ENCODE measurements around the gene PRADC1. TPM values are rescaled to one million over a fixed set of nuclear protein-coding genes. Genes with fewer than 3 reads are reported as not detected.

Gene PRADC1
- total RNA-seq, 1 experiment from 2014 or later: 32.3 TPM

GRCh38 chr2:73235315-73236028 is 2.4 kb upstream of the PRADC1 start:
- DNase-seq (ENCODE audit: low read depth): no peak

- DNase-seq (ENCODE audit: low read depth): peak; percentile 89
Observed at GRCh38 chr2:73233932-73234832, 1.1 kb upstream of the PRADC1 start, which contains the start of gene CCT7. CCT7 (plus strand) TSS chr2:73234308; CDS start chr2:73234379, 71 bp downstream.

GRCh38 chr2:73232403-73233153 is 461 bp downstream of the PRADC1 start:
- peak; percentile 18 for DNase-seq (ENCODE audit: low read depth)

- DNase-seq (ENCODE audit: low read depth): no peak
Observed at GRCh38 chr2:73228631-73229030, 4.4 kb downstream of the PRADC1 start.

- DNase-seq (ENCODE audit: low read depth): no peak
Observed at GRCh38 chr2:73227086-73227485, 6.0 kb downstream of the PRADC1 start.

GRCh38 chr2:73225513-73226360 is 7.3 kb downstream of the PRADC1 start:
- no peak for DNase-seq (ENCODE audit: low read depth)

GRCh38 chr2:73223821-73224220 is 9.2 kb downstream of the PRADC1 start:
- DNase-seq (ENCODE audit: low read depth): no peak

- peak; percentile 70 for DNase-seq (ENCODE audit: low read depth)
Observed at GRCh38 chr2:73218298-73218697, 14.7 kb downstream of the PRADC1 start.

- no peak for DNase-seq (ENCODE audit: low read depth)
Observed at GRCh38 chr2:73217826-73218225, 15.2 kb downstream of the PRADC1 start.

GRCh38 chr2:73217160-73217559 is 15.9 kb downstream of the PRADC1 start:
- DNase-seq (ENCODE audit: low read depth): no peak

- no peak for DNase-seq (ENCODE audit: low read depth)
Observed at GRCh38 chr2:73215254-73215653, 17.8 kb downstream of the PRADC1 start.

- peak; percentile 76 for DNase-seq (ENCODE audit: low read depth)
Observed at GRCh38 chr2:73214120-73215035, 18.7 kb downstream of the PRADC1 start, which contains the start of gene SMYD5. SMYD5 (plus strand) TSS chr2:73214245; CDS start chr2:73214267, 22 bp downstream.

- DNase-seq (ENCODE audit: low read depth): peak; percentile 67
Observed at GRCh38 chr2:73212448-73213176, 20.4 kb downstream of the PRADC1 start.

- no peak for DNase-seq (ENCODE audit: low read depth)
Observed at GRCh38 chr2:73212098-73212447, 21.0 kb downstream of the PRADC1 start.

- DNase-seq (ENCODE audit: low read depth): no peak
Observed at GRCh38 chr2:73210696-73211095, 22.3 kb downstream of the PRADC1 start.

- DNase-seq (ENCODE audit: low read depth): no peak
Observed at GRCh38 chr2:73210019-73210418, 23.0 kb downstream of the PRADC1 start.

GRCh38 chr2:73208258-73208657 is 24.8 kb downstream of the PRADC1 start:
- no peak for DNase-seq (ENCODE audit: low read depth)

GRCh38 chr2:73205611-73206010 is 27.4 kb downstream of the PRADC1 start:
- DNase-seq (ENCODE audit: low read depth): no peak

GRCh38 chr2:73203055-73203681 is 29.9 kb downstream of the PRADC1 start:
- no peak for DNase-seq (ENCODE audit: low read depth)
